Hepatocyte (in vitro differentiated cells): ENCODE results near the gene PRKAG2.

ENCODE experiments used
- CTCF ChIP-seq: fragments of 200-600 bp; sonication (generic); IDR thresholded peaks from 2 replicates; pipeline ENCODE4 v1.5.1; 2016; ENCODE audit warnings: antibody characterized with exemption, mild to moderate bottlenecking; ENCODE audit not compliant: poor library complexity
- EZH2 ChIP-seq: fragments of 200-600 bp; sonication (generic); IDR thresholded peaks from 2 replicates; pipeline ENCODE4 v1.6.1; 2016; ENCODE audit warnings: antibody characterized with exemption, mild to moderate bottlenecking, borderline replicate concordance
- EZH2phosphoT487 ChIP-seq: fragments of 200-600 bp; sonication (generic); IDR thresholded peaks from one replicate; pipeline ENCODE4 v1.6.1; 2018; ENCODE audit warnings: antibody characterized with exemption, mild to moderate bottlenecking, low read depth, moderate library complexity; ENCODE audit not compliant: unreplicated experiment, severe bottlenecking

GRCh38 chr7:151854720-151855071, 22.2 kb downstream of the PRKAG2 start:
- TF ChIP-seq EZH2phosphoT487: no peak
- no peak for TF ChIP-seq EZH2
- no peak for TF ChIP-seq CTCF
